ENCODE results near the gene TRIM71. TPM values are rescaled to one million over a fixed set of nuclear protein-coding genes. Genes with fewer than 3 reads are reported as not detected.

Gene TRIM71
- total RNA-seq, 4 donors from 2014 or later, result not detected

- H3K4me1 ChIP-seq, result no peaks in the 10 kb centered on the region
- no peaks in the 10 kb centered on the region for H3K36me3 ChIP-seq
- TF ChIP-seq POLR2A (IDR thresholded peaks at IDR 0.05) (no peak), EP300 (IDR thresholded peaks at IDR 0.05) (no peak), POLR2AphosphoS5 (IDR thresholded peaks at IDR 0.05) (no peak)
- TF ChIP-seq, protein P1, sequence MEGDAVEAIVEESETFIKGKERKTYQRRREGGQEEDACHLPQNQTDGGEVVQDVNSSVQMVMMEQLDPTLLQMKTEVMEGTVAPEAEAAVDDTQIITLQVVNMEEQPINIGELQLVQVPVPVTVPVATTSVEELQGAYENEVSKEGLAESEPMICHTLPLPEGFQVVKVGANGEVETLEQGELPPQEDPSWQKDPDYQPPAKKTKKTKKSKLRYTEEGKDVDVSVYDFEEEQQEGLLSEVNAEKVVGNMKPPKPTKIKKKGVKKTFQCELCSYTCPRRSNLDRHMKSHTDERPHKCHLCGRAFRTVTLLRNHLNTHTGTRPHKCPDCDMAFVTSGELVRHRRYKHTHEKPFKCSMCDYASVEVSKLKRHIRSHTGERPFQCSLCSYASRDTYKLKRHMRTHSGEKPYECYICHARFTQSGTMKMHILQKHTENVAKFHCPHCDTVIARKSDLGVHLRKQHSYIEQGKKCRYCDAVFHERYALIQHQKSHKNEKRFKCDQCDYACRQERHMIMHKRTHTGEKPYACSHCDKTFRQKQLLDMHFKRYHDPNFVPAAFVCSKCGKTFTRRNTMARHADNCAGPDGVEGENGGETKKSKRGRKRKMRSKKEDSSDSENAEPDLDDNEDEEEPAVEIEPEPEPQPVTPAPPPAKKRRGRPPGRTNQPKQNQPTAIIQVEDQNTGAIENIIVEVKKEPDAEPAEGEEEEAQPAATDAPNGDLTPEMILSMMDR (IDR thresholded peaks at IDR 0.05), result no peak
- H3K4me3 ChIP-seq, result no peak overlapping the region
- H3K27ac ChIP-seq, result no peak overlapping the region
- no peak for ATAC-seq
- WGBS, 2 donors (ENCODE audit: low coverage in 1 of 2), result 61 to 68% methylated on average over 7 to 8 of the region's 8 CpGs
- H3K27me3 ChIP-seq, result peaks cover 16% of the 10 kb centered on the region
- no peaks in the 10 kb centered on the region for H3K9me3 ChIP-seq
Observed at GRCh38 chr3:32892625-32893598, 75.1 kb downstream of the TRIM71 start.

DNA sequence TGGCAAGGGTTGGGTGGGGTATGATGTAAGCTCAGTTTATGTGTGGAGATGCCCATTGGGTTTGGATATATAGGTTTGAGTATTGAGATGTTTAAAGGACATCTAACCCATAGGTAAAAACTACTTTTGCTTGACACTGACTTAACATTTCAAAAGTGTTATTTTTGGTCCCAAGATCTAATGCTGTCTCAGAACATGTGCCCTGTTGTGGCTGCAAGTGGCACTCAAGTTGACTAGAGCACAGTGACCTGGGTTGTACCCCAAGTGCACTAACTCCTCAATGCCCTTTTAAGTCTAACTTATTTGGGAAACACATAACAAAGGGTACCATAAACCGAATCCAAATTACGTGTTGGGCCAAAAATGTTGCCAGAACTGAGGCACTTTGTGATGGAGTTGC lies 77.2 kb downstream of the TRIM71 start:
- no peak overlapping the region for H3K27ac ChIP-seq
- H3K36me3 ChIP-seq, result no peaks in the 10 kb centered on the region
- 56 to 88% methylated on average over 2 of the region's 2 CpGs for WGBS, 2 donors (ENCODE audit: low coverage in 1 of 2)
- no peak for ATAC-seq
- TF ChIP-seq, protein P1 (IDR thresholded peaks at IDR 0.05), result no peak
- H3K27me3 ChIP-seq, result peaks cover 29% of the 10 kb centered on the region
- H3K4me3 ChIP-seq, result no peak overlapping the region
- H3K9me3 ChIP-seq, result no peaks in the 10 kb centered on the region
- no peaks in the 10 kb centered on the region for H3K4me1 ChIP-seq

DNA sequence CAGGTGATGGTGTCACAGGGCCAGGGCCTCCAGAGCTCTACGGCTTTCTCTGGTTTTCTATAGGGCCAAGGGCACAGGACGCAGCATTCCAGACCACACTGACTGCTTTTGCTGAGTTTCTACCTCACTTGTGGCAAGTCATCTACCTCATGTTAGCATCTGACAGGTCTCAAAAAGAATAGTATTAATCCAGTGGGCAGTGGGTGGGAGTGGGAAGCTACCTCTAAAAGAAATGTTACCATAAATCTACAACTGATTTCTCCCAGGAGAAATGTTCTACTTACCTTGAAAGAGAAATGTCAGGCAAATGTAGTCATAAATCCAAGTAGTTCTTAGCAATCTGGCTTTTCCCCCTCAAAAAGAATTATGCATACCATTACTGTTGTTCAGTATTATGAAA lies 77.9 kb downstream of the TRIM71 start:
- no peak overlapping the region for H3K27ac ChIP-seq
- no peaks in the 10 kb centered on the region for H3K4me1 ChIP-seq
- no peak for ATAC-seq
- H3K27me3 ChIP-seq, result peaks cover 29% of the 10 kb centered on the region
- 100% methylated on average over 1 of the region's 2 CpGs; no CpG with 5 or more reads in 1 of the 2 donors for WGBS, 2 donors (ENCODE audit: low coverage in 1 of 2)
- no peaks in the 10 kb centered on the region for H3K9me3 ChIP-seq
- TF ChIP-seq, protein P1 (IDR thresholded peaks at IDR 0.05), result no peak
- TF ChIP-seq EP300 (IDR thresholded peaks at IDR 0.05) (no peak), POLR2A (IDR thresholded peaks at IDR 0.05) (no peak), POLR2AphosphoS5 (IDR thresholded peaks at IDR 0.05) (no peak)
- no peak overlapping the region for H3K4me3 ChIP-seq
- H3K36me3 ChIP-seq, result no peaks in the 10 kb centered on the region

GRCh38 chr3:32896143-32896542 lies 78.3 kb downstream of the TRIM71 start:
- 90 to 98% methylated on average over 4 of the region's 4 CpGs for WGBS, 2 donors (ENCODE audit: low coverage in 1 of 2)
- TF ChIP-seq, protein P1 (IDR thresholded peaks at IDR 0.05), result no peak
- no peak for TF ChIP-seq EP300 (IDR thresholded peaks at IDR 0.05)
- TF ChIP-seq POLR2AphosphoS5 (IDR thresholded peaks at IDR 0.05), result no peak
- TF ChIP-seq POLR2A (IDR thresholded peaks at IDR 0.05), result no peak
- ATAC-seq, result no peak

More at GRCh38 chr3:32896143-32896542, 78.3 kb downstream of the TRIM71 start:
- Histone ChIP-seq H3K4me3 (no peak overlapping the region), H3K36me3 (no peaks in the 10 kb centered on the region), H3K27ac (no peak overlapping the region), H3K9me3 (no peaks in the 10 kb centered on the region), H3K27me3 (peaks cover 29% of the 10 kb centered on the region), H3K4me1 (no peaks in the 10 kb centered on the region)
